Skeletal muscle tissue (tissue), 4 donors: Measurements from ENCODE around the gene TAS2R10. TPM values are rescaled to one million over a fixed set of nuclear protein-coding genes. Genes with fewer than 3 reads are reported as not detected.

ENCODE experiments used
- H3K27ac ChIP-seq: one replicate; pipeline ENCODE4 v1.7.0; 2013; ENCODE audit warnings: mild to moderate bottlenecking, low read depth, low read length, inconsistent platforms
- H3K27me3 ChIP-seq, 3 donors: one replicate each; pipeline ENCODE4 v1.7.0; 2013; ENCODE audit warnings: low read length in 3 of 3; ENCODE audit not compliant: control insufficient read depth in 3 of 3, insufficient read depth in 3 of 3
- H3K36me3 ChIP-seq, 3 donors: one replicate each; pipeline ENCODE4 v1.7.0; 2013; ENCODE audit warnings: low read length in 3 of 3; ENCODE audit not compliant: control insufficient read depth in 3 of 3, insufficient read depth in 3 of 3
- H3K4me1 ChIP-seq, 3 donors: one replicate each; pipeline ENCODE4 v1.7.0; 2013; ENCODE audit warnings: low read length in 3 of 3, mild to moderate bottlenecking in 3 of 3; ENCODE audit not compliant: control insufficient read depth in 3 of 3, insufficient read depth in 3 of 3
- H3K4me3 ChIP-seq, 3 donors: one replicate each; pipeline ENCODE4 v1.7.0; 2013; ENCODE audit warnings: low read length in 3 of 3
- H3K9ac ChIP-seq, 3 donors: one replicate each; pipeline ENCODE4 v1.7.0; 2013; ENCODE audit warnings: low read length in 3 of 3, mild to moderate bottlenecking in 3 of 3, moderate library complexity in 2 of 3, low read depth in 1 of 3
- H3K9me3 ChIP-seq, 3 donors: one replicate each; pipeline ENCODE4 v1.7.0; 2013; ENCODE audit warnings: low read length in 3 of 3; ENCODE audit not compliant: control insufficient read depth in 3 of 3
- total RNA-seq: library from RNA; depleted of rRNA; stranded (reverse); fragments of >200 nt; gene quantifications from one replicate; pipeline ENCODE4 v1.2.3, GENCODE V29; 2014
- donor health status: Osteomylitis.

Gene TAS2R10
- total RNA-seq, 1 donor from 2014 or later, result 2.1 TPM

DNA sequence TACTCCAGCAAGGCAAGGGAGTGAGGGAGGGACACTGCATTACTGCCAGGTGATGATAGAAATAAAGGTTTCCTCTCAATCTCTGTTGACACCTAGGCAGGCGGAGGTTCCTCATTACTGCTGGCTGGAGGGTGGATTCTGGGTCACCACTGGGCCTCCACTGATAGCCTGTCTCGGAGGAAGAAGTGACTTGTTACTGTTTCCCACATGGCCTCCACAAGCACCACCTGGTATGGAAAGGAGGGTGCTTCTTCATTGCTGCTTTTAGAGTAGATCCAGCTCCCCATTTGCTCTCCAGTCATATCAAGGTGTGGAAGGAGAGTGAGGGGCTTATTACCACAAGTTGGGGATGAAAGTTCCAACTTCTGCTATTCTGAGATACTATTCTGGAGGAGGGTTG, 16.7 kb upstream of the TAS2R10 start:
- H3K4me1 ChIP-seq, result no peaks in the 10 kb centered on the region
- H3K27ac ChIP-seq, result no peak overlapping the region
- H3K9me3 ChIP-seq, result no peaks in the 10 kb centered on the region
- H3K36me3 ChIP-seq, result peaks cover 3 to 12% (median 8%) of the 10 kb centered on the region in 3 donors
- no peaks in the 10 kb centered on the region for H3K27me3 ChIP-seq
- H3K4me3 ChIP-seq, result no peak overlapping the region
- no peak overlapping the region for H3K9ac ChIP-seq

DNA sequence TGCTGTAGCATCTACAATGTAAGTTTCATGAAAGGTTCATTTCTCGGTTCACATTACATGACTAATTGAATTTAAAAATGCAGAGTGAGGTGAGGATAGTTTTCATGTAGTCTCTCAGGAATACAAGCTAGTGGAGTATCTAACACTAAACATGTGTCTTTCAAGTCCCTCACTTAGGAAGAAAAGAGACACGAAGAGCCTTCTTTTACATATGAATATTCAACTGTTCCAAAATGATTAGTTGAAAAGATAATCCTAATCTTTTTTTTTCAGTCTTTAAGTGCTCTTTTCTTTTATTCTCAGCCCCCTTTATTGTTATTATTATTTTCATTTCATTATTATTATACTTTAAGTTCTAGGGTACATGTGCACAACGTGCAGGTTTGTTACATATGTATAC, 12.3 kb upstream of the TAS2R10 start:
- no peak overlapping the region for H3K4me3 ChIP-seq
- no peaks in the 10 kb centered on the region for H3K4me1 ChIP-seq
- H3K9me3 ChIP-seq, result no peaks in the 10 kb centered on the region
- H3K27me3 ChIP-seq, result no peaks in the 10 kb centered on the region
- H3K9ac ChIP-seq, result no peak overlapping the region
- H3K36me3 ChIP-seq, result peaks cover 3 to 7% (median 5%) of the 10 kb centered on the region in 3 donors
- no peak overlapping the region for H3K27ac ChIP-seq

GRCh38 chr12:10829994-10830393, 3.8 kb upstream of the TAS2R10 start:
- no peak overlapping the region for H3K27ac ChIP-seq
- H3K9me3 ChIP-seq, result no peaks in the 10 kb centered on the region
- no peaks in the 10 kb centered on the region for H3K36me3 ChIP-seq
- no peaks in the 10 kb centered on the region for H3K4me1 ChIP-seq
- no peaks in the 10 kb centered on the region for H3K27me3 ChIP-seq
- no peak overlapping the region for H3K4me3 ChIP-seq
- no peak overlapping the region for H3K9ac ChIP-seq

- Histone ChIP-seq H3K9ac (no peak overlapping the region), H3K27me3 (no peaks in the 10 kb centered on the region), H3K9me3 (no peaks in the 10 kb centered on the region), H3K27ac (no peak overlapping the region), H3K36me3 (no peaks in the 10 kb centered on the region), H3K4me1 (no peaks in the 10 kb centered on the region), H3K4me3 (no peak overlapping the region)
These were observed 1.2 kb downstream of the TAS2R10 start for GRCh38 chr12:10824957-10825356.

- no peaks in the 10 kb centered on the region for H3K36me3 ChIP-seq
- H3K27me3 ChIP-seq, result no peaks in the 10 kb centered on the region
- no peak overlapping the region for H3K4me3 ChIP-seq
- no peak overlapping the region for H3K9ac ChIP-seq
- H3K9me3 ChIP-seq, result no peaks in the 10 kb centered on the region
- H3K27ac ChIP-seq, result no peak overlapping the region
- H3K4me1 ChIP-seq, result no peaks in the 10 kb centered on the region
These were observed 14.1 kb downstream of the TAS2R10 start for GRCh38 chr12:10811883-10812536.

GRCh38 chr12:10810068-10810467, 16.1 kb downstream of the TAS2R10 start, which contains the start of gene TAS2R9:
TAS2R9 (minus strand) TSS chr12:10810168; CDS start chr12:10810075, 93 bp downstream.
- Histone ChIP-seq H3K9me3 (no peaks in the 10 kb centered on the region), H3K36me3 (no peaks in the 10 kb centered on the region), H3K4me1 (no peaks in the 10 kb centered on the region), H3K4me3 (no peak within 1 kb of the TSS), H3K9ac (no peak within 1 kb of the TSS), H3K27ac (no peak within 1 kb of the TSS), H3K27me3 (no peaks in the 10 kb centered on the region)

GRCh38 chr12:10807186-10807585, 19.0 kb downstream of the TAS2R10 start, which contains the start of gene TAS2R8:
TAS2R8 (minus strand) TSS chr12:10807286; CDS start chr12:10806980, 306 bp downstream.
- Histone ChIP-seq H3K27me3 (no peaks in the 10 kb centered on the region), H3K9ac (no peak within 1 kb of the TSS), H3K27ac (no peak within 1 kb of the TSS), H3K9me3 (no peaks in the 10 kb centered on the region), H3K4me1 (no peaks in the 10 kb centered on the region), H3K36me3 (no peaks in the 10 kb centered on the region), H3K4me3 (no peak within 1 kb of the TSS)

- Histone ChIP-seq H3K27me3 (no peaks in the 10 kb centered on the region), H3K36me3 (no peaks in the 10 kb centered on the region)
These were observed 23.6 kb downstream of the TAS2R10 start, which contains the start of gene TAS2R7 for GRCh38 chr12:10802587-10802986. TAS2R7 (minus strand) TSS chr12:10802627; CDS start chr12:10802570, 57 bp downstream.

GRCh38 chr12:10801741-10802140, 24.4 kb downstream of the TAS2R10 start:
- Histone ChIP-seq H3K4me1 (no peaks in the 10 kb centered on the region), H3K27me3 (no peaks in the 10 kb centered on the region), H3K27ac (no peak overlapping the region), H3K36me3 (no peaks in the 10 kb centered on the region), H3K4me3 (no peak overlapping the region), H3K9ac (no peak overlapping the region), H3K9me3 (no peaks in the 10 kb centered on the region)

More at GRCh38 chr12:10802587-10802986, 23.6 kb downstream of the TAS2R10 start, which contains the start of gene TAS2R7:
- Histone ChIP-seq H3K4me1 (no peaks in the 10 kb centered on the region), H3K4me3 (no peak within 1 kb of the TSS), H3K9ac (no peak within 1 kb of the TSS), H3K9me3 (no peaks in the 10 kb centered on the region), H3K27ac (no peak within 1 kb of the TSS)

DNA sequence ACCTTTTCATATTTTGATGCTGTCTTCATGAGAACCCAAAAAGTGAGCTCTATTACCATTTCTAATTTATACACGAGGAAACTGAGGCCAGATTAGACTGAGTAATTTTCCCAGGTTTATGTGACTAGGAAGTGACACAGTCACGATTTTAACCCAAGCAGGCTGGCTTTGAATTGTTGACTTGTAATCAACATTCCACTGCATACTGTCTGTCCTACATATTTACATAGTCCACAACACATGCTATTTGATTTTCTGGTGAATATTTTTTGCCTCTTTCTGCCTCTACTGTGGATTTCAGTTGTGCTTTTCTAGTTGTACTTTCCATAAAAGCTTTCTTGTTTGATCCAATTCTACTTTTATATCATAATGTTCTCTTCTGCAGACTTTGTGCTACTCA, 31.9 kb downstream of the TAS2R10 start:
- no peaks in the 10 kb centered on the region for H3K36me3 ChIP-seq
- no peak overlapping the region for H3K27ac ChIP-seq
- H3K27me3 ChIP-seq, result no peaks in the 10 kb centered on the region
- H3K4me3 ChIP-seq, result no peak overlapping the region
- no peaks in the 10 kb centered on the region for H3K9me3 ChIP-seq
- H3K4me1 ChIP-seq, result no peaks in the 10 kb centered on the region
- H3K9ac ChIP-seq, result no peak overlapping the region
